ENCODE measurements around the gene TBC1D24.
"Not testable (repeated sequence)": the region's sequence is repeated elsewhere in the genome, so short reads cannot be mapped to it uniquely, and the experiment has no call there.

The TBC1D24 gene

DNA sequence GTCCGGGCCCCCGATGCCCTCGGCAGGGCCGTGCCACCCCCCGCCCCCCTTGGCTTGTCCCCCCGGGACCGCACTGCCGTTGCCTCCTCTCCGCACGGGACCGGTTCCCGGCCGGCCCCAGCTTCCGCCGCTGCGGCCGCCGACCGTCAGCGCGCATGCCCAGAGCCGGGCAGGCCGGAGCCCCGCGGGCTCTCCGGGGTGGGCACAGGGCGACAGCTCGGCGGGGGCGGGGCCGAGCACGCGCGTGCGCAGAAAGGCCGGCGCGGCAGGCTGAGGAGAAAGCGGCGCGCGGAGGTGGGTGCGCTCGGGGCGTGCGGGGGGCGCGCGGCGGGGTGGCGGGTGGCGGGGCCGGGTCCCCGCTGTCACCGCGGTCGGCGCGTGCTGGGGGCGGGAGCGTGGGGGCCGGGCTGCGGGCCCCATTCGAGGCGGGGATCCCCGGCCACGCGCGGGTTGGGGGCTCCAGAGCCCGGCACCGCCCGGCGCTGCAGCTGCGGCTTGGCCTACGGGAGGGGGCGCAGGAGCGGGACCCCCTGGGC, at the start of gene TBC1D24:
TSS of gene TBC1D24 (plus strand) at position 251 of the 536 bp plus-strand sequence. CDS start 21,022 bp downstream, outside the sequence.
- DNase-seq (ENCODE audit: low read depth in 3 of 3, low spot score in 1 of 3) = peak; percentile 18 to 75 (median 71)

DNA sequence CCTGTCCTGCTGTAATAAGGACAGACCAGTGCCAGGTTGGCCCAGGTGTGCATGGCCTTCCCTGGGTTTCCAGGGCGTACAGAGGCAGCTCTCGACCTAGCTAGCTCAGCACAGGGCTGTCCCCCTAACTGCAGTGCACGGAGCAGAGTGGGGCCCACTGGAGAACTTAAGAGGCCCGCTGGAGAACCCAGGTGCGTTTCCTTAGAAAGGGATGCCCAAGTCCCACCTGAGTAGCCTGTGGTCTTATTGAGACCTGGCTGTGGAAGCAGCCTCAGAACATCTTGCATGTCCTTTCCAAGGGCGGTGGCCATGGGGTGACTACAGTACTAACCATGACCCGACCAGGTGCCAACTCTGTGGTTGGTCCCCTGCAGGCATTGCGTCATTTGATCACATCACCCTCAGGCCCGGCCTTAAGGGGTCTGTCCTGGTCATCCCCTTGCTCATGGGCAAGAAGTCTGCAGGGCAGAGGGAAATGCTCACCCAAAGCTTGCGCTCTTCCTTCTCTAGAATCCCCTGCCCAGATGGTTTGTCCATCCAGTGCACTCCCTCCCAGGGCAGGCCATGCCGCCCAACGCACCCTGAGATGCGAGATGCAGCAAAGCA, 49.0 kb upstream of the TBC1D24 start:
- DNase-seq (ENCODE audit: low read depth in 3 of 3, low spot score in 1 of 3) = no peak

DNA sequence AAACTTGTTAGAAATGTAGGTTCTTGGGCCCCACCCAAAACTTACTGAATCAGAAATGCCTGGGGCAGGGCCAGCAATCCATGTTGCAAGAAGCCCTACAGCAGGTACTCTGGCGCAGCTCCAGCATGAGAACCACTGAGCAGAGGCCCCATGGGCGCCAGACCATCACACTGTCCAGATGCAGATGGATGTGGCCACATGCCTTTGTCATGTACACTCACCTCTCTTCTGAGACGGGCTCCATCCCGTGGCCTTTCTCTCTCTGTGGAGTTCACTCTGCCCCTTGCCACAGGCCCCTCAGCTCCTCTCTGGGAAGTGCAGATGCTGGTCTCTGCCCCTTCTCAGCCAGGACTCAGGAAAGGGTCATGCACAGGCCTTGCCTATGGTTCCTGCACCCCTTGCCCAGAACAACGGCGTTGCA, 48.0 kb upstream of the TBC1D24 start:
- DNase-seq (ENCODE audit: low read depth in 3 of 3, low spot score in 1 of 3) = no peak

DNA sequence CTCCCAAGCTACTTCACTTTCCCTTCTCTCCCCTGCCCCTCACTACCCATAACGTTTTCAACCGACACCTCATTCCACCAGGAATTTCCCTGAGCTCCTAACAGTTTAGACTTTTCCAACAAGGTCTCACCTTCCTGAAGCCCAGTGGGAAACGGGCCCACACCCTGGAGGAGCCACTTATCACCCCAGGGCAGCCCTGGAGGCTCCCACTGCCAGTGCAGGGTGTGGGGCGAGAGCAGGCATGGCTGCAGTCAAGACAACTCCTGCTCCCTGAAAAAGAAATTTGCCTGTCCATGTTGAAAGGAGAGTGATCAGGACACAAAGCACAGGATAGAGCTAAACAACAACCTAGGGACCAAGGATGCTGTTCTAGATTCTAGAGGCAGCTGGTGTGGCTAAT, 47.4 kb upstream of the TBC1D24 start:
- no peak for DNase-seq (ENCODE audit: low read depth in 3 of 3, low spot score in 1 of 3)

DNA sequence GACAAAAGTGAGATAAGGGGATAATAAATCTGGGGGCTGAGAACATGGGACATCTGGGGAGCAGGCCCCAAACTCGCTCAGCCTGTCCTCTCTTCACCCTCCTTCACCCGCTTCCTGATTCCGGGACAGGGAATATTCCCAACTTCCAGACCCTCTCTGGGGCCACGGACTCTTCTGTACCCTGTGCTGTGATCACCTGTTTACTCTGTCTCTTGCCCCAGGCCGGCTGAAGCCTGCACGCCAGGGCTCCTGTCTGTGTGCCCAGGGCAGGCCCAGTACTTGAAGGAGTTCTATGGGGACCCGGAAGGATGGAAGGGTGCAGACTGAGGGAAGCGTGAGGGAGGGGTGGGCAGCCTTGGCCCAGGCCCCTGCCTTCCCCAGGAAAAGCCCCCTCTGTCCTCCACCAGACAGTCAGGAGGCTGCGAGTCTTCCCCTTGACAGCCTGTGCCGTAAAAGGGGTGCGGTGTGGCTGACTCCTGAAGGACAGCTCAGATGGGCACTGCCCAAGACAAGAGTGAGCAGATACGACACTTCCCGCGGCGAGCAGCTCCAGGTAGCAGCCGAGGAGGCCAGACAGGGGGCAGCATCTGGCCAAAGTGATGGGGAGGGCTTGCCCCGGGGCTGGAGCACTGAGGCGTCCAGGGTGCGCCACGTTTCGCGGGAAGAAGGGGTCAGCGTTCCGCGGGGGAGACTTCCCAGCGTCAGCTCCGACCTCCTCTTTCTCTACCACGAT, 46.7 kb upstream of the TBC1D24 start:
- no peak for DNase-seq (ENCODE audit: low read depth in 3 of 3, low spot score in 1 of 3)

DNA sequence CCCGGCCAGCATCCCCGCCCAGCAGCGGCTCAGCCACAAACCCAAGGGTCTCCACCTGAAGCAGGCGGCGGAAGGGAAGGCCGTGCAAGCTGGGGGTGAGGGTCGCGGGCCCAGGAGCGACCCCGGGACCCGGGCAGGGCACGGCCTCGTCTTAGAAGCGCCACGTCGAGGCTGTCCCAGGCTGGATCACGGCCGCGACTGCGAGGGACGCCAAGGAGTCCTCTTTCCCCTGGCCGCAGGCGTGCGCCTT, 46.2 kb upstream of the TBC1D24 start:
- no peak for DNase-seq (ENCODE audit: low read depth in 3 of 3, low spot score in 1 of 3)

DNA sequence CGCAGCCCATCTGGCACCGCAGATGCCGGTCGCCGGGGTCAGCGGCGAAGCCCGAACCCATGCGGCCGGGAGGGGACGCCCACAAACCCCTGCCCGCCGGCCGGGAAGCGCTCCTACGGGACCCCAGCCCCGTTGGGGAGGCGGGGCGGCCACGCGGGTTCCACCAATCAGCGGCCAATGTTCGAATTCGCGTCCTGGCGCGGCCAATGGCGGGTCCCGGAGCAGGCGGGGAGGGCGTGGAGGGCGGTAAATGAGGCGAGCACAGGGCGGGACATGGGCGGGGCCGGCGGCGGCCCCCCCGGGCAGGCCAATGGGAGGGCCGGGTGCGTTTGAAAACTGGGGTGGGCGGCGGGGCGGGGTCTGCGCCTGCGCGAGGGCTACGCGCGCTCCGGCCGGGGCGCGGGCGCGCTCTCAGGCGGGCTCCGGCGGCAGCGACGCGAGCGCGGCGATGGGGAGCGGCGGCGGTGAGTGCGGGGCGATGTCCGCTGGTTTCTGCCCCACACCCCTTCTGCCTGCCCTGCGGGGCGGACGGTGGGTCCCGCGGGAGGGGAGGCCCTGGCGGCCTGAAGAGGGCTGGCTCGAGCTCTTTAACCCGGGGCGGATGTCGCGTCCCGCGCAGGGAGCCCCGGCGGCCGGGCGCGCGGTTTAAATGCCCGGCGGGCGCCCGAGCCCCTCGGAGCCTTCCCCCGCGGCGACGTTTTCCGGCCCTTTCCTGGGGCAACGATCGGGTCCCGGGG, 45.7 kb upstream of the TBC1D24 start, which contains the start of gene CCNF:
TSS of gene CCNF (plus strand) at position 414 of the 737 bp plus-strand sequence. CDS start at position 449, 35 bp downstream.
- DNase-seq (ENCODE audit: low read depth in 3 of 3, low spot score in 1 of 3) = peak; percentile 95 to 98 (median 97)

DNA sequence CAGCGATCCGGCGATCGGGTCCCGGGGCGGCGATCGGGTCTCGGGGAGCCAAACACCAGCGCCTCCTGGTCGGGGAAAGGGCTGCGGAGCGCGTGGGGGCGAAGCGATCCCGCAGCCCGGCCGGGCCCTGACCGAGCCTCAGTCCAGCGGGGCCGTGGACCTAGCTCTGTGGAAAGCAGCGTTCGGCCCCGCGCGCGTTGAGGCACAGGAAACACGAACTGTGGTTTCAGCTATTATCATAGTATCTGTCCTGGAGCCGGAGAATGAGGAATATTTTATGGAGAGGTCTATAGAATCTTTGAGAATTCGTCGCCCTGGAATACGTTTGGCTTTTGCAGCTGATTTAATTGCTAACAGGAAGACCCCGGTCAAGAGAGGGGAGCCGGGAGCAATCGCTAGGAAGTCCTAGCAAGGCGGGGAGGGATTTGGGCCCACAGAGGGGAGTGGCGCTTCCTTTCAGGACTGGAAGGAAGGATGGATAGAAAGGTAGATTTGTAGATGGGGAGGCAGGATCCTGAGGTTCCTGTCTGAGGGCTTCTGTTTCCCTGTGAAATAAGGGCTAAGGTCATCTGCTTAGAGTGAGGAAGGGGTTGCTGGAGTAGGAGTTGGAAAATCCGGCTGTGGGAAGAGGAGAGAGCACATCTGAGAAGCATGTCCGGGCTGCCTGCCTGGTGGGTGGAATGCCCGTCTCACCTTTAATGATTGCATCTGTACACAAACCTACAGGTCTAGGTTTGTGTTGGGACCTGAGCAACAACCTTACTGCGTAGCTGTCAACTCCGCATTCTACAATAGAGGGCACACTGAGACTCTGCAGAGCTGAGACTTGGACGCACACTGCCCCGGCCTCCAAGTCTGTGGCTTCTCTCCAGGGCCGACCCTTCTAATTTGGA, 44.9 kb upstream of the TBC1D24 start:
- DNase-seq (ENCODE audit: low read depth in 3 of 3, low spot score in 1 of 3) = no peak

DNA sequence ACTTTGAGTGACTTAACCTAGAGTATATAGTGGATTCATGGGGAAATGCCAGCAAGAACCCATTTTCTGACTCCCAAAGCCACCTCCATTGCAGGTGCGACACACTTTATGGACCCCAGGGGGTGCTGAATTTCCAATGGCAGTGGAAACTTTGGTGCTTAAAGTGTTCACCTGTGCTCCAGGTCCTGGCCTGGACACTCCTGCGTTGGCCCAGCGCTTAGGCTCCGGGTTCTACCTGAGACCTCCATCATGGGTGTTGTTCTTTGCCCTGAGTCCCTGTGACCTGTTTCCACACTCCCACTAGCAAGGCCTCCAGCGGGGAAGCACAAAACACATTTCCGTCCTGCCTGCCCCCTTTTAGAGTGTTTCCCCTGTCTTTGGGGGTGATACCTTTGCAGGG, 42.6 kb upstream of the TBC1D24 start:
- no peak for DNase-seq (ENCODE audit: low read depth in 3 of 3, low spot score in 1 of 3)

DNA sequence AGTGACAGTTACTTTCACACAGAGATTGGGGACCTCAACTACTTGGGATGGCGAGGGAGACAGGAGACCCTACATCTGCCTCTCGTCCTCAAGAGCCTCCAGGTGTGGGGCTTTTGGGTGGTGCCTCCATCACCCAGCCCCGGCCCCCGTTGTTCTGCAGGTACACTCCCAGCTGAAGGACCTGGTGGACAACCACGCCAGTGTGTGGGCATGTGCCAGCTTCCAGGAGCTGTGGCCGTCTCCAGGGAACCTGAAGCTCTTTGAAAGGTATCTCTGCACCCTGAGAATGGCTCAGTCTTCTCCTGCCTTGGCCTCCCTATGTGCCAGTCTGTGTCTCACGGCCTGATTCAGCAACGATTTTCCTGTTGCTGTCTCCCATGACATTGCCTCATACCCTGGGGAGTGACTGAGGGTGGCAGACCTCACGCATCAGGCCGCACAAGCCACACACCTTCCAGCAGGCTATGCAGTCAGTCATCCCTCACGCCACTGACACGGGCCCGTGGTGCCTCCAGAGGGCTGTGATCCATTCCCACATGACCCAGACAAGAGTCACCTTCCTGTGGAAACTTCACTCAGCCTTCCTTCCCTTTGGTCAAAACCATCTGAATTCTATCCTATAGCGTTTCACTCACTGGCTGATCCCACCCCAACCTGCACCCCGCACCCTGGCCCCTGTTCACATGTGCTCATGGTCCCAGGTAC, 42.0 kb upstream of the TBC1D24 start:
- no peak for DNase-seq (ENCODE audit: low read depth in 3 of 3, low spot score in 1 of 3)

DNA sequence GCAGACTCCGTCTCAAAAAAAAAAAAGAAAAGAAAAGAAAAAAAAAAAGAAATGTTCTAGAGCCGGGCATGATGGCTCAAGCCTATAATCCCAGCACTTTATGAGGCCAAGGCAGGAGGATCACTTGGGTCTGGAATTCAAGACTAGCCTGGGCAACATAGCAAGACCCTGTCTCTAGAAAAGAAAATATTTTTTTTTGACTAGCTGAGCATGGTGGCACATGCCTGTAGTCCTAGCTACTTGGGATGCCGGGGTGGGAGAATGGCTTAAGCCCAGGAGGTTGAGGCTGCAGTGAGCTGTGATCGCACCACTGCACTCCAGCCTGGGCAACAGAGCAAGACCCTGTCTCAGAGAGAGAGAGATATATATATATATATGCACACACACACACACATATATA, 39.7 kb upstream of the TBC1D24 start:
- not testable (repeated sequence) for DNase-seq (ENCODE audit: low read depth in 3 of 3, low spot score in 1 of 3)

DNA sequence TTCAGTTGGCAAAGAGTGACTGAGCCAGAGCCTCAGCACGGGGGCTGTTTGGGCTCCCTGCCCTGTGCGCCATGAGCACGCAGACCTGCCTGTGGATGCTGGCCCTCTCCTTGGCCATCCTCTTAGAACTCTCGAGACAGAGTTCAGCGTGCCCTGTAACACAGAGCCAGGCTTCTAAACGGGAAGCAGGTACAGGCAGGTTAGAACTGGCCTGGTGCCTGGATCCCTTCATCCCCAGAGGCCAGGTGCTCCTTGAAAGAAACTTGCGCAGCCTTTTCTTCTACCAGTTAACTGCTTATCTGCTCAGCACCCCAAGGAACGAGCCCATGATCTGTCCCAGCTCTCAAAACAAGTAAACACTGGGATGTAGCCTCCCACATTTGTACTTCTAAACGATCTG, 38.8 kb upstream of the TBC1D24 start:
- DNase-seq (ENCODE audit: low read depth in 3 of 3, low spot score in 1 of 3) = no peak

DNA sequence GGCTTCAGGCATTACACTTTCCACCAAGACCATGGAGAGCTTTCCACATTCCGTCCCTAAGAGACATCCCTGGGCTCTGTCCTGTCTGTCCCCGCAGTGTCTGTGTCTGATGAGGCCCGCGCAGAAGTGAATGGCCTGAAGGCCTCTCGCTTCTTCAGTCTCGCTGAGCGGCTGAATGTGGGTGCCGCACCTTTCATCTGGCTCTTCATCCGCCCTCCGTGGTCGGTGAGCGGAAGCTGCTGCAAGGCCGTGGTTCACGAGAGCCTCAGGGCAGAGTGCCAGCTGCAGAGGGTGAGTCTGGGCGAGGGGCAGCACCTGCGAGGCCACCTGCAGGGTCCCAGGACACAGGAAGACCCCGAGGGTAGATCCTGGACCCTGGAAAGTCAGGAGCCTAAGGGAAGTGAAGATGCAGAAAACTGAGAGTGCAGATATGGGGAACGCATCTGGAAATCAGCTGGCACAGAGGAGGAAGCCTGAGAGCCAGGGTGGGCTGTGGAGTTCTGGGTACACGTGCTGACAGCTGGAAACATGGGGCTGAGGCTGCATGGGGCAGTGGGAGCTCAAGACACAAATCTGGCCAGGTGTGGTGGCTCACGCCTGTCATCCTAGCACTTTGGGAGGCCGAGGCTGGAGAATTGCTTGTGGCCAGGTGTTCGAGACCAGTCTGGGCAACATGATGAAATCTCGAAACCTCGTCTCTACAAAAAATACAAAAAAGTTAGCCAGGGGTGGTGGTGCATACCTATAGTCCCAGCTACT, 37.7 kb upstream of the TBC1D24 start:
- no peak for DNase-seq (ENCODE audit: low read depth in 3 of 3, low spot score in 1 of 3)

DNA sequence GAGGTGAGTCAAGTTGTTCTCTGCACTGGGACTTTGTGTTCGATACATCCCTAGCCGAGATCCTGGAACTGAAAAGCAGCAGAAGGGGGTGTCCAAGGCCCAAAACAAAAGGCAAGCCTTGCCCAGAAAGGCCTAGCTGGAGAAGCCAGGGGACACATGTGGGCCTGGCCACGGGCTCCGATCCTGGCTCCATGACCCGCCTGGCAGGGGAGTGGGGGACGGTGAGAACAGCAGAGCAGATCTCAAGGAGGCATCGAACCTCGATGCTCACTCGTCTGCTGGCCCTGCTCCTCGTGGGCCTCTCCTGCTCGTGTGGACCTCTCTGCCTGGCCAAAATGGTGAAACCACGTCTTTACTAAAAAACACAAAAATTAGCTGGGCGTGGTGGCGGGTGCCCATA, 36.8 kb upstream of the TBC1D24 start:
- no peak for DNase-seq (ENCODE audit: low read depth in 3 of 3, low spot score in 1 of 3)

DNA sequence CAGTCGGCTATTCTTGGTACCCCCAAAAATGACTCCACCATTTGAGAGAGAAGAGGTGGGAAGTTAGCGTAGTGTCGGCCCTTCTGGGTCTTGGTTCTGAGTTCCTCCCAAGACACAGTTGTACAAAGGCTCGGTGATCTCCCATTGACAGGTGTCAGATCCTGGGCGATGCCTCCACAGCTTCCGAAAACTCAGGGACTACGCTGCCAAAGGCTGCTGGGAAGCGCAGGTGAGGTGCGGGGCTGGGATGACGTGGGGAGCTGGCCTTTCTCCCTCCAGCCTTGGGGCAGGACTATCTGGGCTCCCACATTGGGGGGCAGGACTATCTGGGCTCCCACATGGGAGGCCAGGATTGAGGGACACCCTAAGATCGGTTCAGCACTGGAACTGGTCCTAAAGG, 35.3 kb upstream of the TBC1D24 start:
- no peak for DNase-seq (ENCODE audit: low read depth in 3 of 3, low spot score in 1 of 3)

DNA sequence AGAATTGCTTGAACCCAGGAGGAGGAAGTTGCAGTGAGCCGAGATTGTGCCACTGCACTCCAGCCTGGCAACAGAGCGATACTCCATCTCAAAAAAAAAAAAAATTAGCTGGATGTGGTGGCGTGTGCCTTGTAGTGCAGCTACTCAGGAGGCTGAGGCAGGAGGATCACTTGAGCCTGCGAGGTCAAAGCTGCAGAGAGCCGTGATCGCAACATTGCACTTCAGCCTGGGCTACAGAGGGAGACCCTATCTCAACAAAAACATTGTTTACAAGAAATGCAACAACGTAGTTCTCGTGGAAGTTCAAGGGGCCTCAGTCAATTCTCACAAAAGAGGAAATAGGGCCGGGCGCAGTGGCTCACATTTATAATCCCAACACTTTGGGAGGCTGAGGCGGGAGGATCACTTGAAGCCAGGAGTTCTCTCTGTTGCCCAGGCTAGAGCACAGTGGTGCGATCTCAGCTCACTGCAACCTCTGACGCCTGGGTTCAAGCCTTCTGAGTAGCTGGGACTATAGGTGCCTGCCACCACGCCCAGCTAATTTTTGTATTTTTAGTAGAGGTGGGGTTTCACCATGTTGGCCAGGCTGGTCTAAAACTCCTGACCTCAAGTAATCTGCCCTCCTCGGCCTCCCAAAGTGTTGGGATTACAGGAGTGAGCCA, 33.7 kb upstream of the TBC1D24 start:
- DNase-seq (ENCODE audit: low read depth in 3 of 3, low spot score in 1 of 3) = not testable (repeated sequence)

DNA sequence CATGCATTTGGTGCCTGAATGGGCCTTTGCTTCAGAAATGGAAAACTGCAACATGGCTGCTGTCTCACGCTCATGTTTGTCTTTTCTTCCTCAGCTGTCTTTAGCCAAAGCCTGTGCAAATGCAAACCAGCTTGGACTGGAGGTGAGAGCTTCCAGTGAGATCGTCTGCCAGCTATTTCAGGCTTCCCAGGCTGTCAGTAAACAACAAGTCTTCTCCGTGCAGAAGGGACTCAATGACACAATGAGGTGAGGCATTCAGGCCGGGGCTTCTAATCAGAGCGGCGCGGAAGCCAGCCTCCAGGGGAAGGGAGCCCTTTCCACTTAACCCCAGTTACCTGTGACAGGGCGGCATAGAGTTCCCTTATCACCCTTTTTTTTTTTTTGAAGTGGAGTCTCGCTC, 31.4 kb upstream of the TBC1D24 start:
- no peak for DNase-seq (ENCODE audit: low read depth in 3 of 3, low spot score in 1 of 3)

DNA sequence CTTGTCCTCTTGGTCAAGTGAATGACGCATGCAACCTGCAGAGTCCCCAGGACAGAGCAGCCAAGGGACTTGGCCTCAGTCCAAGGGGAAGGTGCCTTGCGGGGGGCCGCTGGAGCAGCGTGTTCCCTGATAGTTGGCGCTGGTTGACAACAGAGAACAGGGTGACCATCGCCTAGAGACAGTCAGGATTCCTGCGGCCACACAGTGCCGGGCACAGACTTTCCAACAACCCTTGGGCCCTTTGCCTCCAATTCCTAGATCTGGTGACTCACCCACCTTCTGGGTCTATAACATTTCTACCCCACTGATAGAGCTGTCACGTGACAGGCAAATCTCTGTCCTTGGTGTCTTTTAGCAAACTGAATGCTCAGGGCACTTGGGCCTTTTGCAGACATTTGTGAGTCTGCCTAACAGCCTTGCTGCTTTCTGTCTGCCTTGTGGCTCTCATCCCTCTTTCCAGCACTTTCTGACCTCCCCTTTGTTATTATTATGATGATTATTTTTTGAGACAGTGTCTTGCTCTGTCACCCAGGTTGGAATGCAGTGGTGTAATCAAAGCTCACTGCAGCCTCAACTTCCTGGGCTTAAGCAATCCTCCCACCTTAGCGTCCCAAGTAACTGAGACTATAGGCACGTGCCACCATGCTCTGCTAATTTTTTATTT, 26.9 kb upstream of the TBC1D24 start:
- DNase-seq (ENCODE audit: low read depth in 3 of 3, low spot score in 1 of 3) = no peak

DNA sequence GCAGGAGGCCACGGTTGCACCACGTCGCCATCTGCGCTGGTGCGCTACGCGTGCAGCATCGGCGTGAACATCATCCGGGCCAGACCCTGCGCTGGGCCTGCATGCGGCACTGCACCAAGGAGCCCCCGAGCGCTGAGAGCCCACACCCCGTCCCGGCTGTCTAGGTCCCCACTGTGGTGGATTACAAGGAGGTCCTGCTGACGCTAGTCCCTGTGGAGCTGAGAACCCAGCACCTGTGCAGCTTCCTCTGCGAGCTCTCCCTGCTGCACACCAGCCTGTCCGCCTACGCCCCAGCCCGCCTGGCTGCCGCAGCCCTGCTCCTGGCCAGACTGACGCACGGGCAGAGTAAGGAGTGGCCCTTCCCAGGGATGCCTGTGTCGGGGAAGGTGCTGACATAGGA, 25.8 kb upstream of the TBC1D24 start:
- no peak for DNase-seq (ENCODE audit: low read depth in 3 of 3, low spot score in 1 of 3)
